ENCODE data around the gene GNB1L.

GNB1L gene

DNA sequence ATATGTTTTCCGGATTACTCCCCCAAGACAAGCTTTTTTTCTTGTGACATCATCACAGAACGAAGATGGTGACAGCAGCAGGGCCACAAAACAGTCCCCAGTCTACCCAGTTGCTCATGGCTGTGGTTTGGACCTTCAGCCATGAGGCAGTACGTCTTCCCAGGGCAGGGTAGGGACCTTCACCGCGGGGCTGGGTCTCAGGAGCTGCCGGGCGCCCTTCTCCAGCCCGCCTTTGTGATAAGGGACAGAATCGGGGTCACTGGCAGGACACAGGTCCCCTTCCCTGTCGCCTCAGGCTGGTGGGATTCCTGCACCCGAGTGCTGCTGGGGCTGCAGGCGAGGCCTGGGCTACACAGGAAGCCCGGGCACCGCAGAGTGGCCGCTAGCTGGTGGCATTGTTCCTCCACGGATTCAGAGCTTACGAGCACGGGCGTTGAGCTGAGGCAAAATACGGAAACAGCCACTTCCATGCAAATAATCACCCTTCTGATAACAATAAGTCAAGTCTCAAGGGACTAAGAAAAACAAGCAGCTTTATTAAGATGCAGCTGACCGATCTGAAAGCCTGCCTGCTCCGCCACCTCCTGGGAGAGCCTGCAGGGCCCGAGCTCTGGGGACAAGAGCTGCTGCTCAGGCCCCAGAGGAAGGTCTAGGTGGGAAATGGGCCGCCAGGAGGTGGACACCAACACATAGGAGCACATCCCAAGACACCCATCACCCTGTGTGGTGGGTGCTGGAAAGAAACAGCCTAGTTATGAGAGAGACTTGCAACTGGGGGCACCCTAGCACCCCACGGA lies 81.8 kb downstream of the GNB1L start:
- no peak for FAIRE-seq

DNA sequence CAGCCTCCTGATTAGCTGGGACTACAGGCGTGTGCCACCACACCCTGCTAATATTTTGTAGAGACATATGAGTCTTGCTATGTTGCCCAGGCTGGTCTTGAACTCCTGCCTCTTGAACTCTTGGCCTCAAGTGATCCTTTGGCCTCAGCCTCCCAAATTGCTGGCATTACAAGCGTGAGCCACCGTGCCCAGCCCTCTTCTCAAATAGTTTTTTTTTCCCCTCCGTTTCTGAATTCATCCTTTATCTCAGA lies 82.3 kb downstream of the GNB1L start:
- FAIRE-seq = no peak

DNA sequence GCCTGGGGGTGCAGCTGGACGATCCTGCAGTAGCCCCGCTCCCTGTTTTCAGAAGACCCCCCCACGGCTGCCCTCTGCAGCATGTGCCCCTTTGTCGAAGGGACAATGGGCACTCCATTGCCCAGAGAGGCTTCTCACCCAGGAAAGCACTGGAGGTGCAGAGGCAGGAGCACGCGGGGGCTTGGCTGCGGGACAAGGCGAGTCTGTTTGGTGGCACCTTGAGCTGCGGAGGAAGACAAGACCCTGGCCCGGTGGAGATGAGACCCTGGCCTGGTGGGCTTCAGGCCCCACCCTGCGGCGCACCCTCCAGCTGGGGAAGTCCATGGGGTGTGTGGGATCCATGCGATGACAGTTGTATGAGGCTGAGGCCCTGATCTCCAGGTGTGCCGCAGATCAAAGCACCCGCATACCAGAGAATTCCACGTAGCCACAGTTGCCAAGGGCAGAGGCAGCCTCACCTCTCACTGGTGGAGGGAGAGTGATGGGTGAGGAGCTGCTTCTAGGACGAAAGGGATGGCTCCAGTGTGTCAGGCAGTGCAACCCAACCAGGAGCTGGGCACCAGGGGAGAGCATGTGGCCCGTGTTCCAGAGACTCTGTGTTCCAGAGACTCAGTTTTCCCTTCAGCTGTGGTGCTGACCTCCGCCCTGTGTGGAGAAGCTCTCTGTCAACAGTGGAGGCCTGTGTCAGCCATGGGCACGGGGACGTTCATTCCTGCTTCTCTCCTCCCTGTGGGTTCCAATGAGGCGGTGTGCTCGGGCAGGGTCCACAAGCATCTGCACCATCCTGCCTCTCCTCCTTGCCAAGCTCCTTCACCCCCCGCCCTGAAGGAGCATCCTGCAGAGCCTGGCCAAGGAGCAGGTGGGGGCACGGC lies 84.1 kb downstream of the GNB1L start:
- no peak for FAIRE-seq

DNA sequence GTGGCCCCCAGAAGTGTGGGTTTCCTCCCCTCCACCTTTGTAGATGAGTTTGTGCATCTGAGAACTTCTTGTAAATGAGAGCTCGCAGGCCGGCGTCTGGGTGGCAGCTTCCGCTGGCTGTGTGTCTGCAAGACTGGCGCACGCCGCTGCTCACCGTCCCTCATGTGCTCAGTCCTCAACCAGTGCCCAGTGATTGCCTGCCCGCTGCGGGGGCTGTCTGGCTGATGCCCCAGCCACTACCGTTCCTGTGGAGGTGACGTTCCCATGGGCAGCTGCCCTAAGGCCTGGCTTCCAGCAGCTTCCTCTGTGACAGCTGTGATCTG lies 85.3 kb downstream of the GNB1L start:
- FAIRE-seq = no peak

DNA sequence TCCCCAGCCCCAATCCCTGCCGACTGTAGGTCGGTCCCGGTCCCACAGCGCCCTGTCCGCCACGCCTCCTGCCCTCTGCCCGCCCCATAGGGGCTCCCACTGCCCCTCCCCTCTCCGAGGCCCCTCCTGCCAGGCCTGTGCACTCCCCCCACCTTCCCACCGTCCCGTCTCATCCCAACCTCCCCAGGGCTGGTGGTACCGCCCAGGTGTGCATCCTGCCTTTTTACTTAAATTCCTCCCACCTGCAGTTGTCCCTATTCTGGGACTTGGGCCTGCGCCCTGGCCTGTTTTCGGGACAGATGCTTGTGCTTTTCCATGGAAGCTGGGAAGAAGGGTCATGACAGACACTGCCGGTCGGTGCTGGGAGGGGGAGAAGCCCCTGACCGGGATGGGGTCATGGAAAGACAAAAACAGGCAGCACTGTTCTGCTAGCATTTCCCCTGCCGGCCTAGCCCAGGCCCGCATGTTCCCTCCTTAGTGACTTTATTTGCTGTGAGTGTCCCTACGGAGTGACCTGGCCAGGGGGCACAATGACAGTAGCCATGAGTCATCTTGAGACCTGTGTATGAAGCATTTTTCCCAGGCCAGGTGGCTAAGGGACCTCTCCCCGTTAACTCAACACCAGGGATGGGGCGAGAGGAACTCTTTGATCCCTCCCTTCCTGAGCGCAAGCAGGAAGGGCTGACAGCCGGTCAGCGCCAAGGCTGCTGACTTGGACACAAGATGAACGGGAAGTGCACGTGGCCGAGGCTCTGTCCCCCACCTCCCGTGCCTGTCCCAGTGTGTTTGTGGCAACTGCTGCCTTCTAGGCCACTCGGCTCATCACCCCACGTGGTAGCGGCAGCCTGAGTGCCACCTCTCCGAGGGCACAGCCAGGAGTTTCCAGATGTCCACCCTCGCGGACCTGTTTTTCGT lies 87.0 kb downstream of the GNB1L start:
- FAIRE-seq = no peak

DNA sequence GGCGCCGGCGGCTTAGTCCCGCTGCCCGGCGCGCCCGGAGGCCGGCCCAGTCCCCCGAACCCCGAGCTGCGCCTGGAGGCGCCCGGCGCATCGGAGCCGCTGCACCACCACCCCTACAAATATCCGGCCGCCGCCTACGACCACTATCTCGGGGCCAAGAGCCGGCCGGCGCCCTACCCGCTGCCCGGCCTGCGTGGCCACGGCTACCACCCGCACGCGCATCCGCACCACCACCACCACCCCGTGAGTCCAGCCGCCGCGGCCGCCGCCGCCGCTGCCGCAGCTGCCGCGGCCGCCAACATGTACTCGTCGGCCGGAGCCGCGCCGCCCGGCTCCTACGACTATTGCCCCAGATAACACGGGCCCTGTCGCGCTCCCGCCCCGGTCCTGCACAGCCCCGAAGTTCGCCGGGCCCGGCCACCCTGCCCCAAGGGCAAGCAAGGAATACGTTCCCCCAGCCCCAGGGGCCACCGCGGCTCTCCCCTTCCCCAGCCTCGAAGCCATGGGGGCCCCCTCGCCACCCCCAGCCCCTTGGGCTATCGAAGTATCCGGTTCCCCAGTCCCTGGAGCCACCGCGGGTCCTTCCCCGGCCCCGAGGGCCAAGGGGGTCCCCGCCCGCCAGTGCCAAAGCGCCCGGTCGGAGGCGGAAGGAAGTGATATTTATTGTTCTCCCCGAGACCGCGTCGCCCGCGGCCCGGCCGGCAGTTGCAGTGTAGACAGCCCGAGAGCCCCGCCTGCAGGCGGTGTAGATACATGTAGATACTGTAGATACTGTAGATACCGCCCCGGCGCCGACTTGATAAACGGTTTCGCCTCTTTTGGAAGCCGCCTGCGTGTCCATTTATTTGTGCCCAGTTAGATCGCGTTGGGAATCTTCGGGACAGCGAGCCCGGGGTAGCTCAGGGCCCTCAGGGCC lies 87.9 kb downstream of the GNB1L start:
- FAIRE-seq = no peak

DNA sequence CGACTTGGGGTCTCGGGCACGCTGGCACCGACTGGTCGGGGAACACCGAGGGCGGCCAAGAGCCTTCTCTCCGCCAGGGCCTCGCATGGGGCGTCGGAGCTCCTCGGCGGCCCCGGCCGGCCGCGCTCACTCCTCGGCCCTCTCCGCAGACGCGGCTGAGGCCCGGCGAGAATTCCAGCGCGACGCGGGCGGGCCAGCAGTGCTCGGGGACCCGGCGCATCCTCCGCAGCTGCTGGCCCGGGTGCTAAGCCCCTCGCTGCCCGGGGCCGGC lies 88.5 kb downstream of the GNB1L start:
- FAIRE-seq = no peak

DNA sequence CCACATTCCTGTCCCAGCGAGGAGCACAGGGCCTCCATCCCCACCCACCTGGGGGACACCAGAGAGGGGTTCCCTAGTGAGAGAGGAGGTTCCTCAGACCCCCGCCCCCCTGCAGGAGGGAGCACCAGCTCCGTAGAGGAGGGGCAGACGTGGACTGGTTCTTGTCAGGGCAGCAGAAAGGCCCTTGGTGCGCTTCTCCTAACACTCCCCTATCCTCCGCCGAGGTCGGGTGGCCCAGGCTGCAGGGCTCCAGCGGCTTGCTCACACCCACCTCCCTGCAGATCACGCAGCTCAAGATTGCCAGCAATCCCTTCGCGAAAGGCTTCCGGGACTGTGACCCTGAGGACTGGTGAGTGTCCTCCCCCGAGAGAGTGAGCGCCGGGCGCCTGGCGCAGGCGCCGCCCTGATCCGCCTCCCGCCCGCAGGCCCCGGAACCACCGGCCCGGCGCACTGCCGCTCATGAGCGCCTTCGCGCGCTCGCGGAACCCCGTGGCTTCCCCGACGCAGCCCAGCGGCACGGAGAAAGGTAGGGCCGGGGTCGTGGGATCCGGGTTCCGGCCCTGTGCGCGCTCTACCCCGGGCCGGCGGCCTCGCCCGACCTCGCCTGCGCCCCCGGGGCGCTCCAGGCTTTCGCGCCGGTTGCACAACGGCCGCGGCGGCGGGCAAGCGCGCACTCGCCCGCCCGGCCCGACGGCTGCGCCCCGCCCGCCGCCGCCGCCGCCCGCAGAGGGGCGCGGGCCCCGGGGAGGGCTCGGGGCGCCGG lies 89.0 kb downstream of the GNB1L start:
- FAIRE-seq = no peak

DNA sequence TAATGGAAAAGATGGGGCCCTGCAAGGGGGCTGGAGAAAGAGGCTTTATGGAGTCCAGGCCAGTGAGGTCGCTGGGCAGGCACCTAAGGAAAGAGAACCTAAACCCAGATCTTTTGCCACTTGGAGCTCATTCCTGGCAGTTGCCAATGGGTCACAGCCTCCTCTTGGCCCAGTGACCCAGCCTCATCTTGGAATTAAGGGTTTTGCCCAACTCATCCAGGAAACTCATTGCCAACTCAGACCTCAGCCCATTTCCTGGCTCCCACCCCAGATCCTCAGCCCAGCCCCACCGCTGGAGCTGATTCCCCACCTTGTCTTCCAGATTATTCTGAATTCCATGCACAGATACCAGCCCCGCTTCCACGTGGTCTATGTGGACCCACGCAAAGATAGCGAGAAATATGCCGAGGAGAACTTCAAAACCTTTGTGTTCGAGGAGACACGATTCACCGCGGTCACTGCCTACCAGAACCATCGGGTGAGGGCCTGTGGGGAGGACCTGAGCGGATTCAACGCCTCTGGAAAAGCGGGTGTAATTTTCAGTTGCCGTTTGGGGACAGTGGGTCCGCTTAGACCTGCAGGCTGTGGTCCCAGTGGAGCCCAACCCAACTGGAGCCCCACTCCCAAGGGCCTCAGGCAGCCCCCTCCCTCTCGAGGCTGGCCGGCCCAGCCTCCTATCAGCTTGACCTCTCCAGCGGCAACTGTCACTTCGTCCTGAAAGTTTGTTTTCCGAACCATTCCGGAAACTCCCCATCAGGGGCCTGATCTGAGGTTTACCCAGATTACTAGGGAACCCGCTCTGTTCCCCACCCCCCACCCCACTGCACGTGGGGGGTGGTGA lies 89.8 kb downstream of the GNB1L start:
- no peak for FAIRE-seq

DNA sequence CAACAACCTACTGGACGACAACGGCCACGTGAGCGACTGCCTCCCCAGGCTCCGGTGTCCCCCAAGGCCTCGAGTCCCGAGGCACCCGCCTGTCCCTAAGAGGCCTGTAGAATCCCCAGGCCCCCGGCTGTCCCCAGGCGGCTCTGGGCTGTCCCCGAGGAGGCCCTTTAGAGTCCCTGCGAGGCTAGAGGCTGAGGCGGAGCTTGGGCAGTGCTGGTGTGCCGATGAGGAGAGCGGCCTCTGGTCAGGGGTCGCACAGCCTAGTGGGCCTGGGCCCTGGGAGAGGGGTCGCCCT lies 90.4 kb downstream of the GNB1L start:
- no peak for FAIRE-seq

DNA sequence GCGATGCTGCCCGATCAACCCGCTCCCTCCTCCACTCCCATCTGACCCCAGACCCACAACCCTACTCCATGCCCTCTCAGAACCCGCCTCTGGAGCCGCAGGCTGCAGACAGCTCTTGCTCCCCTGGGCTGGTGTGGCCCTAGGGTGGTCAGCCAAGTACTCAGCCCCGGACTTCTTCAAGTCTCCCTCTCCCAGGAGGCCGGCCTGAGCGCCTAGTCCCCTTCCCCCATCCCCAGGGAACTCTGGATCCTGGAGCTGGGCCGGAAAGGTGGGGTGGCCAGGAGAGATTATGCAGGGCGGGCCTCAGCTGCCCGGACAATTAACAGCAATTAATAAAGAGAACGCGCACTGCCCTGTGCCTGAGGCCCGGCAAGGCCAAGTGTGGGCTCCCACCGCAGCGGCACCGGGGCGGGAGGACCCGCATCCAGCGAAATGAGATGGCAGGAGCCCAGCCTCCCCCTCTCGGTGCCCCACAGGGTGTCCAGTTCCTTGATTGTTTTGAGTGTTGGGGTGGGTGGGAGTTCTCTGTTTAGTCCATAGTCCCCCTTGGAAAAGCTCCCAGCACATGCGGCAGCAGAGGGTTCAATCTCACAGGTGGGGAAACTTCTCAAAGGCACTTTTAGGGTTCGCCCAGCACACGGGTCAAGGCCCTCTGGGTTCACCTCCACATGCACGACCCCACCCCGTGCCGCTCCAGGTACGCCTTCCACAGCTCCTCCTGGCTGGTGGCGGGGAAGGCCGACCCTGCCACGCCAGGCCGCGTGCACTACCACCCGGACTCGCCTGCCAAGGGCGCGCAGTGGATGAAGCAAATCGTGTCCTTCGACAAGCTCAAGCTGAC lies 91.0 kb downstream of the GNB1L start:
- FAIRE-seq = no peak

DNA sequence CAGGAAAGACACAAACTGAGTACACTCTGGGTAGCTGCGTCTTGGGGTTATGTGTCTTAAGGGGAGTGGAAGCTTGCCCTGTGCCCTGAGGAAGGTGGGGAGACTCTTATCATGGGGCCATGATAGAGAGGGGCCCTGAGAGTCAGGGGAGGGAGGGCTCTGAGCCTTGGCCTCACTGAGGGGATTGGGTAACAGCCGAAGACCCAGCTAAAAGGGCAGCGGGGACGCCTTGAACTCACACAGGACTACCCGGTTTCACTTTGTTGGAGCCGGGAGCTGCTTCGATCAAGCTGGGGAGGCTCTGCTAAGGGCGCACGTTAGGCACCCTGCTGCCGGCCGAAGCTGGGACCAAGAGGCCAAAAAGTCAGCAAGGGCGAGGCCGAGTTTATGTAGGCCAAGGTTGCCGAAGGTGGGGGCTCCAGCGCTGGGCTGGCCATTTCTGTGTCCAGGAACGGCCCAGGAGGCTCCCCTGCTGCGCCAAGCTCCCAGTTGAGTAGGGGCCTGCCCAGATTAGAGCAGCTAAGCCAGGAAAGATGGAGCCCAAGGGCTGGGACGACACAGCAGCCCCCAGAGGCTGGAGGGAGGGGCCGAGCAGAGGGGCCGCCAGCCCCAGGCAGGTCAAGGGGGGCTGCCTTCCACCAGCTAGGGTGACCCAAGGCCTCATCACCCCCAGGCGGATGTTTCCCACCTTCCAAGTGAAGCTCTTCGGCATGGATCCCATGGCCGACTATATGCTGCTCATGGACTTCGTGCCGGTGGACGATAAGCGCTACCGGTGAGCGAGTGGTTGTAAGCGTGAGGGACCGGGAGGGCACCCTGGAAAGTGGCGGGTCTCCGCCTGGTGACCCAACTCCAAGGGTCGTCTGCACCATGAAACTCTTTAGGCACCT lies 91.9 kb downstream of the GNB1L start:
- FAIRE-seq = no peak

DNA sequence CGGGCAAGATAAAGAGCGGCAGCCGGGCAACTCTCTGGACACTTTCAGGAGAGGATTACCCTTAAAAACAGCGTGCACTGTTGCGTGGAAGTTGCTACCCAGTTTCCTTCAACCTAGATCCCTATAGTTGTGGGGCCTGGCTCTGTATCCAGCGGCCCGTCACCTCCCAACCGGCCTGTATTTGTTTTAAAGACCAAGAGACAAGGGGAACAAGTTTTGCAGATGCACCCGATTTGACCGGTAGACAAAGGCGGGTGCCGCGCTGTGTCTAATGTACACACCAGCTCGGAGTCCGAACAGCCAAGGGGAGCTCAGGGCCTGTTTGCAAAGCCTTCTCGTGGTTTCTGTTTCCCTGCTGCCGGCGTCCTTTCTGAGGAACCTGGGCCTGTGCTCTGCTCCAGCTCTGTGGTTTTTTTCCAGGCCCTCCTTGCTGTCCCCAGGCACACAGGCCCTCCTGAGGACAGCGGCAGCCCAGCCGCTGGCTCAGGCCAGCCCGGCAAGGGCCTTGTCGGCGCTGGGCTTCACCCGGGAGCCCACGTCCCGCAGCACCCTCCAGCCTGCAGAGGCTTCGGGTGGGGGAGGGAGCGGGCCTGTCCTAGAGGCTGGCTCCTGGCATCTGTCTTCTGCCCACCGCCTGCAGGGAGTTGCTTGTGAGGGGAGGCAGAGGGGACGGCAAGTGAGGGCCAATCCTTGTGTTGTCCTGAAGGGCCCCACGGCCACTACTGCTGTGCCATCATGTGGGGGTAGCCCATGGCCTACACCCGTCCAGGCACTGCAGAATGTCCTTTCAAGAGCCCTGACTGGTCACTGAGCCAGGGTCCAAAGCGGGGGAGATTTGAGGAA lies 92.7 kb downstream of the GNB1L start:
- no peak for FAIRE-seq

DNA sequence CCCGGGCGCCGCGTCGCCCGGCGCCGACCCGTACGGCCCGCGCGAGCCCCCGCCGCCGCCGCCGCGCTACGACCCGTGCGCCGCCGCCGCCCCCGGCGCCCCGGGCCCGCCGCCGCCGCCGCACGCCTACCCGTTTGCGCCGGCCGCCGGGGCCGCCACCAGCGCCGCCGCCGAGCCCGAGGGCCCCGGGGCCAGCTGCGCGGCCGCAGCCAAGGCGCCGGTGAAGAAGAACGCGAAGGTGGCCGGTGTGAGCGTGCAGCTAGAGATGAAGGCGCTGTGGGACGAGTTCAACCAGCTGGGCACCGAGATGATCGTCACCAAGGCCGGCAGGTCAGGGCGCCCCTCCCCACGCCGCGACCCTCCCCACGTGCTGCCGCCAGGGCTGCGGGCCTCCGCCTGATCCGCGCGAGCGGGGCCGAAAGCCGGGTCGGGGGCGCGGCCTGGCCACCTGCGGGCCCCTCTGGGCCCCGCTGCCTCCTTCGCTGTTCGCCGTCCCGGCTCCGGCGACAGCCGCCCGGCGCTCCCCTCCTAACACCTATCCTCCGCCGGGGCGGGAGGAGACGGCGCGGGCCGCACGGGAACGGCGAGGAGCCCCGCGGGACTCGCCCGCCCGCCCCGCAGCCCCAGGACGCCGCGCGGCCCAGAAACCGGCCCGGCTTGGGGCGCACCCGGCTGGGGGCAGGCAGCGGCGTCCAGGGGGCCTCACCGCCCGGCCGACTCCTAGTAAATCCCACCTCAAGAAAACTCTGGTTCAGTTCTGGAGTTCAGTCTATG lies 93.5 kb downstream of the GNB1L start:
- no peak for FAIRE-seq

DNA sequence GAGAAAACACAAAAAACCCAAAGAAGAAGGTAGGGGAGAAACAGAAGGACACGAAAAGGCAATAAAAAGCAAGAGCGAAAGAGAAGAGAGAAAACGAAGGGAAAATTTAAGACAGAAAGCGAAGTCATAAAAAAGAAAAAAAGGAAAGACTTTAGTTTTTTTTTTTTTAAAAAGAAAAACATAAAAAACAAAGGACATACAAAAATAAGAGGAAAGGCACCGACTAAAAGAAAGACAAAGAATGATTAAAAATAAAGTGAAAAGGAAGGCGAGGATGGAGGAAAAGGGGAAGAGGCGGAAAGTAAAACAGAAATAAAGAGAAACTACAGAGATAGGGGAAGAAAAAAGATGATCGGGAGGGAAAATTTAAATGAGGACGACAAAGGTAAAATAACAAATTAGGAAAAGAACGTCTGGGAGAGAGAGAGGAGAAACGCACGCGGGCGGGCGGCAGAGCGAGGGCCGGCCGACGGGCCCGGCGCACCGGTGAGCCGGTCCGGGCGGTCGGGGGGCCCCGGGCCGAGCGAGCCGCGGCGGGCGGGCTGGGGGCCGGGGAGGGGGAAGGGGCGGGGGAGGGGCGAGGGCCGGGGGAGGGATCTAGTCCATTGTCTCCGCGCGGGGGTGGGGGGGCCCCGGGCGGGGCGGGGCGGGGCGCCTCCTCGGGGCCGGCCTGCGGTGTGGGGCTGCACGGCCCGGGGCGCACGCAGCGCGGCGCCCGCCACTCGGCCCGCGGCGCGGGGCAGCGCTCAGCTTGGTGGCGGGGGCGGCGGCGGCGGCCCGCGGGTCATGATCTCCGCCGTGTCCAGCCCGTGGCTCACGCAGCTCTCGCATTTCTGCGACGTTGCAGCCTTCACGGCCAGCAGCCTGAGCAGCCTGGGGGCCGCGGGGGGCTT lies 94.4 kb downstream of the GNB1L start, which contains the start of gene TBX1:
TSS of gene TBX1 (plus strand) at position 721 of the 893 bp plus-strand sequence. CDS start at position 787, 66 bp downstream.
- FAIRE-seq = peak; percentile 39

DNA sequence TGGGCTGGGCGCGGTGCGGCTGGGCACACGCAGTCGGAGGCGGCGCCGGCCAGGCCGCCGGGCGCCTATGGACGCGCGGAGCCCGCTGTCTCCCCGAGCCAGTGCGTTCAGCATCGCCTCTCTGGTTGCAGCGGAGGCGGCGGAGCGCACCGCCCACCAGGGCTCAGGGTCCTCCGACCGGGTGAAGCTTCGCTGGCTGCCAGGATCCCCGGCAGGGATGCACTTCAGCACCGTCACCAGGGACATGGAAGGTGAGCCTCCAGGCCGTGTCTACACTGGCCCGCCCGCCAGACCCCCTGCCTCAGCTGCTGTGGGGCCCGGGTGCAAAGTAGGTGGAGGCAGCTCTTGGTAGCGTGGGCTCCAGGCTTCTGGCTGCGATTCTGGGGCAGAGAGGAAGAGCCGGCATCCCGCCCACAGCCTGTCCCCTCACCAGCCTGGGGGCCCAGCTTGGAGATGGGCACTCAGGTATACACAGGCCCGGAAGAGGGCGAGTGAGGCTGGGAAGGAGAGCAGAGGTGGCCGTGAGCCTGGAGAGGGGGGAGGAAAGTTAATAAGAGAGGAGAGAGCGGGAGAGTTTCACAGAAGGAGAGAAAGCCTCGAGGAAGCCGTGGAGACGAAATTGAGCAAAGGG lies 95.1 kb downstream of the GNB1L start:
- FAIRE-seq = no peak
